B cell (primary cell): ENCODE measurements around the gene NCOR1.

Experiments used
- EZH2 ChIP-seq: IDR thresholded peaks from 2 replicates; pipeline ENCODE4 v1.6.1; 2012; ENCODE audit warnings: borderline replicate concordance, low read depth, mild to moderate bottlenecking, moderate library complexity, low read length; ENCODE audit not compliant: insufficient read depth, poor library complexity, severe bottlenecking
- TF ChIP-seq, protein P1 (sequence below): fragments of 200-600 bp; IDR thresholded peaks from one replicate; pipeline ENCODE4 v1.8.0; 2022; ENCODE audit warnings: antibody characterized with exemption, mild to moderate bottlenecking

DNA sequence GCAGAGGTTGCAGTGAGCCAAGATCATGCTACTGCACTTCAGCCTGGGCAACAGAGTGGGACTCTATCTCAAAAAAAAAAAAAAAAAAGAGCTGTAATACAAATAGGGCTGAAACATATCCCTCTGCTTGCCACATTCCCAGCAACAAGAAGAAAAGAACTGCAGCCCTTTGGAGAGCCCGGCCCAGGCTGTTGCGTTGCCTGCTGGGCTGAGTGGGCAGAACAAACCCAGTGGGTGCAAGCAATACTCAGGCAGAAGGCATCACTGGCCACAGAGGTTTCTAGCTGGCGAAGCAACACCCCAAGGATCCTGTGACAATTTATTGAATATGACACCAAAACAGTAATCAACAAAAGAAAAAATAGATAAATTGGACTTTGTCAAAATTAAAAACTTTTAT, 45.7 kb upstream of the NCOR1 start:
- TF ChIP-seq, protein P1, sequence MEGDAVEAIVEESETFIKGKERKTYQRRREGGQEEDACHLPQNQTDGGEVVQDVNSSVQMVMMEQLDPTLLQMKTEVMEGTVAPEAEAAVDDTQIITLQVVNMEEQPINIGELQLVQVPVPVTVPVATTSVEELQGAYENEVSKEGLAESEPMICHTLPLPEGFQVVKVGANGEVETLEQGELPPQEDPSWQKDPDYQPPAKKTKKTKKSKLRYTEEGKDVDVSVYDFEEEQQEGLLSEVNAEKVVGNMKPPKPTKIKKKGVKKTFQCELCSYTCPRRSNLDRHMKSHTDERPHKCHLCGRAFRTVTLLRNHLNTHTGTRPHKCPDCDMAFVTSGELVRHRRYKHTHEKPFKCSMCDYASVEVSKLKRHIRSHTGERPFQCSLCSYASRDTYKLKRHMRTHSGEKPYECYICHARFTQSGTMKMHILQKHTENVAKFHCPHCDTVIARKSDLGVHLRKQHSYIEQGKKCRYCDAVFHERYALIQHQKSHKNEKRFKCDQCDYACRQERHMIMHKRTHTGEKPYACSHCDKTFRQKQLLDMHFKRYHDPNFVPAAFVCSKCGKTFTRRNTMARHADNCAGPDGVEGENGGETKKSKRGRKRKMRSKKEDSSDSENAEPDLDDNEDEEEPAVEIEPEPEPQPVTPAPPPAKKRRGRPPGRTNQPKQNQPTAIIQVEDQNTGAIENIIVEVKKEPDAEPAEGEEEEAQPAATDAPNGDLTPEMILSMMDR = no peak
- no peak for TF ChIP-seq EZH2
